ENCODE results near the gene PDE6C.

PDE6C gene

DNA sequence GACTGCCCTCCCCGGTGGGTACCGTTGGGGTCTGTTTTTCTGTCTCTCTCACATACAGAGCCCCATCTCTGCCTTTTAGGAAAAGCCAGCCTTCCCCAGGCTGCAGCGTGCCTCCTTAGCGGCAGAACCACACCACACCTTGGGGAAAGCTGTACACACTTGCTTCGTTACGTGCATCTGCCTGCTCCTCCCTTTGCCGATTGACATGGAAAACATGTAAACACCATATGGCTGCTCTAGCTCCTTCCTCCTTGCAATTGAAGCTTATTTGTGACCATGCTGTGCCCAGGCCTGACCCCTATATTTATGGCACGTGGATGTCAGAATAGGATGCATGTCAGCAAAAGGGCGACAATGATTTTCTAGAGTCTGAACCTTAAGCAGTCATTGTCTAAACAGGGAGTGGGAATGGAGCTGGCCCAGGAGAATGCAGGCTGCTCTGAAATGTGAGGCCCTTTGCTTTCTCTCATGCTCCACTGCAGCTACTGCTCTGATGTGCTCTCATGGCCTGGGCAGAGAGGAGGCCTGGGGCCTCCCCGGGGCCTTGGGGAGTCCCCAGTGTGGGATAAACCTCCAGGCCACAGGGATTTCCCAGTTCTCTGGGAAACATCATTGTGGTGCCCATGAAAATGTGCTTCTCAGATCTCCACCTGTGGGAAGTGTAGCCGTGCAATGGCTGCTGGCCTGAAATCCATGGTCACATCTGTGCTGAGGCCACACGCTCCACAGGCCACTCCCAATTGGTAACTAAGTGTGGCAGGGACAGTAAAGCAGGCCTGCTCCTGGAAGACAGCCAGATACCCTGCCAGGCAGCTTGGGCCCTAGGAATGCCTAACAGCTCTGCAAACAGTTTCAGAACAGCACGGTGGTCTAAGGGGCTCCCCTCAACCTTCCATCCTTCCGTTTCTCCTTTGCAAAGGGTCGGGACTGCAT is 18.6 kb downstream of the PDE6C start:
- intact Hi-C loops (cut with DNase I; ENCODE audit: low total_unique reads), result no loop called here
- H3K27ac ChIP-seq, result no peak overlapping the region
- H3K9me3 ChIP-seq, result no peaks in the 10 kb centered on the region
- no peak for DNase-seq
- TF ChIP-seq, protein P1, sequence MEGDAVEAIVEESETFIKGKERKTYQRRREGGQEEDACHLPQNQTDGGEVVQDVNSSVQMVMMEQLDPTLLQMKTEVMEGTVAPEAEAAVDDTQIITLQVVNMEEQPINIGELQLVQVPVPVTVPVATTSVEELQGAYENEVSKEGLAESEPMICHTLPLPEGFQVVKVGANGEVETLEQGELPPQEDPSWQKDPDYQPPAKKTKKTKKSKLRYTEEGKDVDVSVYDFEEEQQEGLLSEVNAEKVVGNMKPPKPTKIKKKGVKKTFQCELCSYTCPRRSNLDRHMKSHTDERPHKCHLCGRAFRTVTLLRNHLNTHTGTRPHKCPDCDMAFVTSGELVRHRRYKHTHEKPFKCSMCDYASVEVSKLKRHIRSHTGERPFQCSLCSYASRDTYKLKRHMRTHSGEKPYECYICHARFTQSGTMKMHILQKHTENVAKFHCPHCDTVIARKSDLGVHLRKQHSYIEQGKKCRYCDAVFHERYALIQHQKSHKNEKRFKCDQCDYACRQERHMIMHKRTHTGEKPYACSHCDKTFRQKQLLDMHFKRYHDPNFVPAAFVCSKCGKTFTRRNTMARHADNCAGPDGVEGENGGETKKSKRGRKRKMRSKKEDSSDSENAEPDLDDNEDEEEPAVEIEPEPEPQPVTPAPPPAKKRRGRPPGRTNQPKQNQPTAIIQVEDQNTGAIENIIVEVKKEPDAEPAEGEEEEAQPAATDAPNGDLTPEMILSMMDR (IDR thresholded peaks at IDR 0.05), result no peak
- no peaks in the 10 kb centered on the region for H3K27me3 ChIP-seq
- H3K4me3 ChIP-seq, result no peak overlapping the region
- no peaks in the 10 kb centered on the region for H3K4me1 ChIP-seq
- no peaks in the 10 kb centered on the region for H3K36me3 ChIP-seq

DNA sequence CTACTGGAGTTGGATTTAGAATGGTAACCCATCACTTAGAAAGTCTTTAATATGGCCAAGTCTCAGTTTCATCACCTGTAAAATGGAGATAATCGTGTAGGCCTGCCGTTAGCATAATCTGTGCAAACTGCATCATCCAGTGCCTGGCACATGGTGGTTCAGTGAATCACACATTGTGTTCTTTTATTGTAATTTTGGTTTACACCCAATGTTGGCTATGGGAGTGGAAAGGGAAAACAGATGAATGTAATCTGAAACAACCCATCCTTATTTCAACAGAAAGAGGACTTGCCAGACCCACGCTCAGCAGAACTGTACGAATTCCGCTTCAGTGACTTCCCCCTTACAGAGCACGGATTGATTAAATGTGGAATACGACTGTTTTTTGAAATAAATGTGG is 27.5 kb downstream of the PDE6C start:
- intact Hi-C loops (cut with DNase I; ENCODE audit: low total_unique reads), result no loop called here
- Histone ChIP-seq H3K27ac (no peak overlapping the region), H3K4me1 (no peaks in the 10 kb centered on the region), H3K27me3 (no peaks in the 10 kb centered on the region), H3K9me3 (no peaks in the 10 kb centered on the region), H3K4me3 (no peak overlapping the region), H3K36me3 (no peaks in the 10 kb centered on the region)
- DNase-seq, result no peak
- TF ChIP-seq, protein P1 (IDR thresholded peaks at IDR 0.05), result no peak

DNA sequence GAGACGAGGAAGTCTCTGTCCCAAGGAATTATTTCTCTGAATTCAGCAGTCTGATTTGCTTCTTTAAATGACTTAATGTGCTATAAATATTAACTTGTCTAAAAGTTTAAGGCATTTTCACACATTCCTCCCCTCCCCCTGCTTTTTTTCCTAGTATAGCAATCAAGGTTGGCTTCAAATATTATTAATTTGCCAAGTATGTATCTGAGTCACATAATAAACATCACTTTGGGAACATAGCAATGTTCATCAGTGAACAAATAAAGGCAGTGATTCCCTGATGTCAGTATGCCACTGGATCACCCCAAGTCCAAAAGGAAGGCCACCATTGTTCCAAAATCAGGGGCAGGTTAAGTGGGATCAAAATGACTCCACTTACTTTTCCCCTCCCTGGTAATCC is 40.5 kb downstream of the PDE6C start:
- no peaks in the 10 kb centered on the region for H3K36me3 ChIP-seq
- DNase-seq, result no peak
- H3K9me3 ChIP-seq, result no peaks in the 10 kb centered on the region
- H3K4me1 ChIP-seq, result peaks cover 0 to 26% (median 3%) of the 10 kb centered on the region in 4 donors
- TF ChIP-seq, protein P1 (IDR thresholded peaks at IDR 0.05), result no peak
- H3K27me3 ChIP-seq, result no peaks in the 10 kb centered on the region
- no peak overlapping the region for H3K27ac ChIP-seq
- intact Hi-C loops (cut with DNase I; ENCODE audit: low total_unique reads), result no loop called here
- no peak overlapping the region for H3K4me3 ChIP-seq

DNA sequence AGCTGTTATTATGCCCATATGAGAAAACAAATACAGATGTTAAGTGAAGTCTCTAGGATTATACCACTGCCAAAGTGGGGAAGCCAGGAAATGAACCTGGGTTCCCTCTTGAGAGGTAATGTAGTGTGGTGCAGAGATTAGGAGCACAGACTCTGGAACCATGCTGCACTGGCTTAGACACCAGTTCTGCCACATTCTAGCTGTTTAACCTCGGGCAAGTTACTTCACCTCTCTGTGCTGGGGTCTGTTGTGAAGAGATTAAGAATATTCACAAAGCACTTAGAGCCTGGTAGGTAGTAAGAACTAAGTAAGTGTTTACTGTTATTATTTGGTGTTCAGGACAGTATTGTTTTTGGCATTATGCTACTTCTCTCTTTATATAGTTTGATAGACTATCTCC is 41.9 kb downstream of the PDE6C start:
- TF ChIP-seq, protein P1 (IDR thresholded peaks at IDR 0.05), result no peak
- Histone ChIP-seq H3K9me3 (no peaks in the 10 kb centered on the region), H3K36me3 (no peaks in the 10 kb centered on the region), H3K4me3 (no peak overlapping the region), H3K27ac (no peak overlapping the region), H3K4me1 (peaks cover 0 to 26% (median 3%) of the 10 kb centered on the region in 4 donors), H3K27me3 (no peaks in the 10 kb centered on the region)
- intact Hi-C loops (cut with DNase I; ENCODE audit: low total_unique reads), result no loop called here
- no peak for DNase-seq

DNA sequence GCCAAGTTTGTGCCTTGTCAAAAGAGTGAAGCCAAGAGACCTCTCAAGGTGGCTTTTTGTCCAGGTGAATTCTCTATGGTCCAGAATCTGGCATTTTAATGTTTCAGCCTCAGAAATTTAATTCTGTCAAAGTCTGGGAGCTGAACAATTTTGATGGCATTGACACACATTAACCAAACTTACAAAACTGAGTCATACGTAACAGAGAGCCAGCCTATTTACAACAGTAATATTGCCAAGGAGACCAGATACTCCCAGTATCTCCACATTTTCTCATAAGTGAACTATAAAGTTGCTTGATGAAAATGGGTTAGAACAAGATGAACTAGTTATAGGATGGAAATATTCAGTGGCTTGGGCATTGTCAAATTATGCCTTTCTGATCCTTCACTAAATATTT is 43.8 kb downstream of the PDE6C start:
- Histone ChIP-seq H3K36me3 (peaks cover 0 to 14% (median 0%) of the 10 kb centered on the region in 3 donors), H3K27me3 (no peaks in the 10 kb centered on the region), H3K4me1 (peaks cover 0 to 26% (median 3%) of the 10 kb centered on the region in 4 donors), H3K9me3 (no peaks in the 10 kb centered on the region), H3K27ac (no peak overlapping the region), H3K4me3 (no peak overlapping the region)
- intact Hi-C loops (cut with DNase I; ENCODE audit: low total_unique reads), result no loop called here
- TF ChIP-seq, protein P1 (IDR thresholded peaks at IDR 0.05), result no peak
- DNase-seq, result no peak
